Measurements from ENCODE around the gene ARHGEF12.

ARHGEF12 gene

DNA sequence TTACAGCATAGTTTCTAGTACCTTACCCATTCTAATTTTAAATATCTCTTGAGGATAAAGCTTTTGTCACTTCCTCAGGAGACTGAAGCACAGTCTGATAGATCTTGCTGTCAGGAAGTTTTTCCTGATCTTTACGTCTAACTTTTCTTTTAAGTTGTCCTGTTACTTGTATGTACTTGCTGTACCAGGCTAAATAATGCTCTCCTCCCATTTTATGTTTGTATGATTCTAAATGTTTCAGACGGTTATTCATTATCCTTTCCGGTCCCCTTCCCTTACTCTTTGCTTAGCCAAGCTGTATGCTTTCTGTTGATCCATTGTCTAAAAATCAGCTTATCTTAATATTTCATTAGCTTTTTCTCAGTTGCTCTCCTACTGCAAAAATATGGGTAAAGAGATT is 6.0 kb downstream of the ARHGEF12 start:
- Mint-ChIP-seq H3K9me3 (no peaks in the 10 kb centered on the region), H3K4me3 (no peak overlapping the region), H3K4me1 (peaks cover 28% of the 10 kb centered on the region), H3K36me3 (peaks cover 2% of the 10 kb centered on the region), H3K27me3 (peaks cover 63% of the 10 kb centered on the region), H3K27ac (no peak overlapping the region)
- CTCF ChIA-PET: no interaction called here
- no peak for DNase-seq

DNA sequence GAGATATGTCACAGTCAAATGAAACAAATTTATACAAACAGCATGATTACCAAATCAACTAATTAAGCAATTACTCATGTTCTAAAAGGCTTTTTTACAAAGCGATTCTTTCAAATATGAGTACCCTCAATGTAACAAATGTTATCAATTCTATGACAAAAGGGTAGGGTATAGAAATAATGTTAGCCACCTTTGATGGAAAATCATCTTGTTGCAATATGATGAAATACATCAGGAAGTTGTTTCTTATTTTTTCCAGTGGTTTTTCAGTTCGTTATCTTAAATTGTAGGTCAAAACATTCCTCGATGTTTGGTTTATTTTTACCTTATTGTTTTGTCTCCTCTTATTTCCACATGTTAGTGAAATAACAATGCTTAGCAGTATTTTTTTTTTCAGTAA is 6.5 kb downstream of the ARHGEF12 start:
- Mint-ChIP-seq H3K36me3 (no peaks in the 10 kb centered on the region), H3K9me3 (no peaks in the 10 kb centered on the region), H3K4me3 (no peak overlapping the region), H3K4me1 (peaks cover 26% of the 10 kb centered on the region), H3K27me3 (peaks cover 63% of the 10 kb centered on the region), H3K27ac (no peak overlapping the region)
- CTCF ChIA-PET: no interaction called here
- DNase-seq: no peak

DNA sequence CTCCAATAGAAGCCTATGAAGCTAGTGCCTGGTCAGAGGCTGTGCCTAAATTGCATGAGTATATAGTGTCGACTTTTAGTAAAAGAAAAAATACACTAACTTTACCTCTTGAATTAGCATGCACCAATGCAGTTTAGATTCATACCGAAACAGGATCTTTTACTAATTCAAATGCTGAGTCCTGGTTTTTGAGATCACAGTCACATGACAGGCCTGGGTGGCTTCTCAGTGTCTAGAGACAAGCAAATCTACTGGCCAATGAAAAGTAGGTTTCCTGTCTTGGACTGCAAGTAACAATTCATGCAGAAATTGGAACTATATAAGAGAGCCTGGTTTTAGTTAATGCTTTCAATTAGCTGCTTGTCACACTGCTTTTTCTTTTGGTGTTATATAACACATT is 7.2 kb downstream of the ARHGEF12 start:
- no peaks in the 10 kb centered on the region for H3K36me3 Mint-ChIP-seq
- peaks cover 61% of the 10 kb centered on the region for H3K27me3 Mint-ChIP-seq
- CTCF ChIA-PET: no interaction called here
- H3K27ac Mint-ChIP-seq: no peak overlapping the region
- H3K4me1 Mint-ChIP-seq: peaks cover 24% of the 10 kb centered on the region
- H3K9me3 Mint-ChIP-seq: no peaks in the 10 kb centered on the region
- no peak for DNase-seq
- H3K4me3 Mint-ChIP-seq: no peak overlapping the region

DNA sequence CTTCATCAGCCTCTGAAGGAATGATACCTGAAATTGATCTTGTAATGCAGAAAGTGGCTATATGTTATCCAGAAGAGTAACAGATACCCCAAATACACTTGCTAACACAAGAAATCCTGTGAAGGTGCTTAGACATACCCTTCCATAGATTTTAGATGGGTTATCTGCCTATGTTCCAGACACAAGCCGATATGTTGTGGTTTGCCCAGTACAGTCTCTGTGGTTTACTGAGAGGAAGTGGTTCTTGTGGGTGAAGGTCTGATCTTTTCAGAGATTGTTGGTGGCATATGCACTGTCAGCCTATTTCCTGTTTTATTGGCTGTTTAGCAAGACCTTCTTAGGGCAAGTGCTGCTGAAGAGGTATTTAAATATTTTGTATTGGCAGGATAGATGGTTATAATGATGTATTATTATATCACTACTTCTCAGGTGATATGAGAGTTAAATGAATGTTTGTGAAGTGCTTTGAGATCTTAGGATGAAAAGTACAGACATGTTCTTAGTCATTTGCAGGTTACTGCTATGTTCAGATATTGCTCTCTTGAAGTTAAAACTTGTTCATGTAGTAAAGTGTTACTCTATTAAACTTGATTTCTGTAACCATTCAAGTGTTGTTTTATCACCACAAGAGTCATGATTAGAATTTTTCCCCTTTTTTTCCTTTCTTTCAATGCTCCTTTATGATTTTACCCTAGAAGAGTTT is 8.2 kb downstream of the ARHGEF12 start:
- DNase-seq: peak; percentile 66
- Mint-ChIP-seq H3K27me3 (peaks cover 58% of the 10 kb centered on the region), H3K36me3 (no peaks in the 10 kb centered on the region), H3K4me3 (peak overlapping the region; percentile 37), H3K9me3 (no peaks in the 10 kb centered on the region), H3K4me1 (peaks cover 24% of the 10 kb centered on the region), H3K27ac (peak overlapping the region; percentile 72)
- CTCF ChIA-PET: interaction anchor here (1.0 kb wide), 1 partner anchor 9 kb away, joined by 3 read pairs; no protein-coding TSS in a partner anchor

DNA sequence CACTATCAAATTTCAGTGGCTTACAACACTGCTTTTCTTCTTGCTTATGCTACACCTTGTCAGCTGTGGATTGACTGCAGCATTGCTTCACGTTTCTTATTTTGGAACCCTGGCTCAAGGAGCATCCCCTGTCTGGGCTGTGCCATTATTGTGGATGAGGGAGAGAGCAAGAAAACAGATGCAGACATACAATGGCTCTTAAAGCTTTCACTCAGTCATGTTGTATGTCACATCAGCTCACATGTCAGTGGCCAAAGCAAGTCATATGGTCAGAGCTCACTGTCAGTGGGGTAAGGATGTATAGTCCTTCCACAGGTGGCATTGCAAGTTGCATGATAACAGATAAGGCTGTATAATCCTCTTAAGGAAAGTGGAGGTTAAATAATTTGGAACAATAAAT is 10.0 kb downstream of the ARHGEF12 start:
- H3K36me3 Mint-ChIP-seq: no peaks in the 10 kb centered on the region
- no peak overlapping the region for H3K27ac Mint-ChIP-seq
- DNase-seq: no peak
- CTCF ChIA-PET: no interaction called here
- no peaks in the 10 kb centered on the region for H3K9me3 Mint-ChIP-seq
- no peak overlapping the region for H3K4me3 Mint-ChIP-seq
- H3K27me3 Mint-ChIP-seq: peaks cover 58% of the 10 kb centered on the region
- H3K4me1 Mint-ChIP-seq: peaks cover 18% of the 10 kb centered on the region

DNA sequence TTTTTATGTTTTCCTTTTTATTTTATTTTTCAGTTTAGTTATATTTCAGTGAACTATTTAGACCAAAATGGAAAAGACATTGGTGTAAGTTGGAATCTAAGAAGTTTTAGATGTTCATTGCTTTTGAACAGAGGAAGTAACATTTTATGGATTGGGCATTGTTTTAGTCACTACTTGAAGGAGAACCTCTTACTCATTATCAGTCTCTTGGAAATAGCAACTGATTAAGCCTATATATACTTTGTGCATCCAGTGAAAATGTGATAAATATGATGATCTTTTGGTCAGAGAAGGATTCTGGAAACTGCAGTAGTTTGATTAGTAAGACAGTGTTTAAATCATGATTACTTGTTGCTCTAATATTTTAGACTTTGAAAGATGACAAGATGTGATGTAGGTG is 14.4 kb downstream of the ARHGEF12 start:
- Mint-ChIP-seq H3K27me3 (peaks cover 66% of the 10 kb centered on the region), H3K4me1 (no peaks in the 10 kb centered on the region), H3K27ac (no peak overlapping the region), H3K9me3 (no peaks in the 10 kb centered on the region), H3K4me3 (no peak overlapping the region), H3K36me3 (no peaks in the 10 kb centered on the region)
- DNase-seq: no peak
- CTCF ChIA-PET: no interaction called here

DNA sequence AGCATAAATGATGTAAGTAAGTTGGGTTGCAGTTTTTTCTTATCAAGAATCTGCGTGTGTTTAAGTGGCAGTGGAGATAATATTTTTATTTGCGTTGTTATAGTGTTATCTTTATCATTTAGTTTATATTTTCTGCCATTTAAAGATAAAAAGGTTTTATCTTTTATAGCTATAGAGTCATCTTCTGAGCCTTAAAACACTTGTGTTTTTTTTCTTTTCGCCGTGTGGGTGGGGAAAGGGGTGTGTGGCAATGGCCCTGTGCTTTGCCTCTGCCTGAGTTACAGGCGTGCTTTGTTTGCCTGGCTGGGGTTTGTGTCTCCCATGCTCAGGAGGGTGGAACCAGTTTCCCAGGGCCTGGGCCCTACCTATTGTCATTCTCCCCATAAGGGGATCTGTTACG is 16.2 kb downstream of the ARHGEF12 start:
- CTCF ChIA-PET: no interaction called here
- DNase-seq: no peak

DNA sequence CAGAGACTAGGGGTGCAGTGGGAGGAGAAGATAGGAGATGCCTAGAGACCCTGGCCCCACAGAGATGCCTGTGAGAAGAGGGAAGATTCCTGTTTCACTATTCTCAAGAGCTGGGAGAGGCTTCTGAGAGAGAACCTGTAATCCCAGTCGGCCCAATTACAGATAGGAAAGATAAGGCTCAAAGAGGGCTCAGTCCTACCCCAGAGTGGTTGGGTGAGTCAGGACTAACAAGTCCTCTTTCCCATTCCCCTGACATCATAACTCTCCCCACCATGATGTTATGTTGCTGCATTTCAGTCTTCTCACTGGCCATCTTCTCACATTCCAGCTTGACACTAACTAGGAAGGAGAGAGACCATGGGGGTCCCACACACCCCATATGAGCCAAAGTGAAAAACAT is 17.9 kb downstream of the ARHGEF12 start:
- H3K27me3 Mint-ChIP-seq: peaks cover 64% of the 10 kb centered on the region
- no peak overlapping the region for H3K4me3 Mint-ChIP-seq
- H3K27ac Mint-ChIP-seq: no peak overlapping the region
- CTCF ChIA-PET: no interaction called here
- H3K36me3 Mint-ChIP-seq: no peaks in the 10 kb centered on the region
- DNase-seq: no peak
- H3K4me1 Mint-ChIP-seq: no peaks in the 10 kb centered on the region
- H3K9me3 Mint-ChIP-seq: no peaks in the 10 kb centered on the region

More for the DNA sequence above, 16.2 kb downstream of the ARHGEF12 start:
- Mint-ChIP-seq H3K4me3 (no peak overlapping the region), H3K27me3 (peaks cover 66% of the 10 kb centered on the region), H3K36me3 (no peaks in the 10 kb centered on the region), H3K27ac (no peak overlapping the region), H3K4me1 (no peaks in the 10 kb centered on the region), H3K9me3 (no peaks in the 10 kb centered on the region)

DNA sequence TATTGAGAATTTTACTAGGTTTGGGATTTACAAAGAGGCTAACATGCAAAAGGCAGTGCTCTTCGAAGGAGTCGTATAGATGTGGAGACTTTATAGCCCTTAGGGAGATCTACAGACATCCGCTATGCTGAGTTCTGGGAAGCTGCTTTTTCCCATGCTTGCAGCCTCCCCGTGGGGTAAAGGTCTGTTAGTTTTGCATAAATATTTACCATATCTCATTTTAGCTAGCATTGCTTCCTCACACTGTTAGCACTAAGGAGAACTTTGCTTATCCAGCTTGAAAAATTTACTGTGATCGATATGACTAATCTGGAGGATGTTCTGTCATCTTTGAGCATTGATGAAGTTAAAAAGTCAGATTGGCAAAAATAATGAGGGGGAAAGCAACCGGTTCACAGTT is 18.6 kb downstream of the ARHGEF12 start:
- Mint-ChIP-seq H3K4me3 (no peak overlapping the region), H3K9me3 (no peaks in the 10 kb centered on the region), H3K27me3 (peaks cover 60% of the 10 kb centered on the region), H3K36me3 (no peaks in the 10 kb centered on the region), H3K4me1 (no peaks in the 10 kb centered on the region), H3K27ac (no peak overlapping the region)
- CTCF ChIA-PET: interaction anchor here (1.0 kb wide), 1 partner anchor 19 kb away, joined by 3 read pairs; no protein-coding TSS in a partner anchor
- no peak for DNase-seq

DNA sequence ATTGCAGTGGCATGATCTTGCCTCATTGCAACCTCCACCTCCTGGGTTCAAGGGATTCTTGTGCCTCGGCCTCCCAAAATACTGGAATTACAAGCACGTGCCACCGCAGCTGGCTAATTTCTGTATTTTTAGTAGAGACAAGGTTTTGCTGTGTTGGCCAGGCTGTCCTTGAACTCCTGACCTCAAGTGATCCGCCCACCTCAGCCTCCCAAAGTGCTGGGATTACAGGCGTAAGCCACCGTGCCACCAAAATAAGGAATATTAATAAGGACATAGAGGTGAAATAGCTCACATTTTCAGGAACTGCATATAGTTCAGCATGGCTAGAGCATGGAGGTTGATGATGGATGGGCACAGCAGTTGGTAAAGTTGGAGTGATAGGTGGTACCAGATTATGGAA is 21.4 kb downstream of the ARHGEF12 start:
- Mint-ChIP-seq H3K27me3 (peaks cover 39% of the 10 kb centered on the region), H3K4me3 (no peak overlapping the region), H3K4me1 (no peaks in the 10 kb centered on the region), H3K36me3 (no peaks in the 10 kb centered on the region), H3K9me3 (no peaks in the 10 kb centered on the region), H3K27ac (no peak overlapping the region)
- CTCF ChIA-PET: no interaction called here
- no peak for DNase-seq

DNA sequence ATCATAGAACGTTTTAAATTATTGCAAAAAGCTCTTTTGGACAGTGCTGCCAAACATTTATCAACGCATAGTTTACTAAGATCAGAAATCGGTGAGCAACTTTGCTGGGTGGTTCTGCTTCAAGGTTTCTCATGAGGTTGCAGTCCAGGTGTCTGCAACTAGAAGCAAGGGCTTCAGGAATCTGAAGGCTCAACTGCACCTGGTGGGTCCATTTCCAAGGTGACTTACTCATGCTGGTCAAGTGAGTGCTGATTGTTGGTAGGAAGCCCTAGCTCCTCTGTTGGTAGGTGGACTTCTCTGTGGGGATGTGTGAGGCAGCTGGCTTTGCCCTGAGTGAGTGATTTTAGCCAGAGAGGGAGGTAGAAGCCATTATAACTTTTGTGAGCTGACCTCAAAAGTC is 22.5 kb downstream of the ARHGEF12 start:
- Mint-ChIP-seq H3K27ac (no peak overlapping the region), H3K36me3 (no peaks in the 10 kb centered on the region), H3K4me1 (no peaks in the 10 kb centered on the region), H3K4me3 (no peak overlapping the region), H3K9me3 (no peaks in the 10 kb centered on the region), H3K27me3 (peaks cover 32% of the 10 kb centered on the region)
- no peak for DNase-seq
- CTCF ChIA-PET: no interaction called here

DNA sequence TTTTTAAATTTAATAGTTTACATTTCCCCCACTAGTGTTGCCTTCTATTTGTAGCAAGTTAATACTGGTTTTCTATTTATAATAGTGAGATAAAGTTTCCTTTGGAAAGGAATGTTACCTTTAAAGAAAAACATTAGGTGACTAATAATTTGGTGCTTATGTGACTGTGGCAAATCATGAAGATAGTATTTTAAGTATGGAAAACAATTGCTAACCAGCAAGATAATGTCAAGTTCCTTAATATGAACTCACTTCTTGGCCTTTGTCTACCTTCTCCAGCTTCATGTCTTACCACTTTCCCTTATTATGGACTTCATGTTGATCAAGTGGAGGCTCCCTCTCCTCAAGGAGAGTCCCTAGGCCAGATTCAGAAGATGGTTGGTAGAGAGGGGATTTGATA is 27.2 kb downstream of the ARHGEF12 start:
- no peak for DNase-seq
- CTCF ChIA-PET: interaction anchor here (0.8 kb wide), 1 partner anchor 14 kb away, joined by 3 read pairs; no protein-coding TSS in a partner anchor
- Mint-ChIP-seq H3K27ac (no peak overlapping the region), H3K9me3 (no peaks in the 10 kb centered on the region), H3K36me3 (no peaks in the 10 kb centered on the region), H3K27me3 (peaks cover 25% of the 10 kb centered on the region), H3K4me3 (no peak overlapping the region), H3K4me1 (no peaks in the 10 kb centered on the region)

DNA sequence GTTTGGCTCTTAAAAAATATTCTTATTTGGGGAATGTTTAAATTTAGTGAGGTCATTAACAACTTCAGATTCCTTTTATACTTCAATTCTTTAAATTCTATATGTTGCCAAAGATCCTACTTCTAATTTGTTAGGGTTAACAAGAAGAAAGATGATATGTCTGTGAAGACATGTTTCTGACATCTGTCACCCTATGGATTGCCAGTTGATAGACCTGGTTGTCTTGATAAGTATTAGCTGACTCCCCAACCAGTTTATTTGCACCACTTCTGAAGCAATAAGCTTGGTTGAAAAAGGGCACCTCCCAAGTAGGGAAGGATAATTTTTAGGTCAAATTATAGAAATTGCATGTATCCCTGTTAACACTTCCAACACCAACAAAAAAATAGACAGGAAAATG is 29.3 kb downstream of the ARHGEF12 start:
- H3K4me3 Mint-ChIP-seq: no peak overlapping the region
- CTCF ChIA-PET: no interaction called here
- no peaks in the 10 kb centered on the region for H3K9me3 Mint-ChIP-seq
- peaks cover 25% of the 10 kb centered on the region for H3K27me3 Mint-ChIP-seq
- DNase-seq: no peak
- no peaks in the 10 kb centered on the region for H3K36me3 Mint-ChIP-seq
- H3K4me1 Mint-ChIP-seq: no peaks in the 10 kb centered on the region
- H3K27ac Mint-ChIP-seq: no peak overlapping the region

DNA sequence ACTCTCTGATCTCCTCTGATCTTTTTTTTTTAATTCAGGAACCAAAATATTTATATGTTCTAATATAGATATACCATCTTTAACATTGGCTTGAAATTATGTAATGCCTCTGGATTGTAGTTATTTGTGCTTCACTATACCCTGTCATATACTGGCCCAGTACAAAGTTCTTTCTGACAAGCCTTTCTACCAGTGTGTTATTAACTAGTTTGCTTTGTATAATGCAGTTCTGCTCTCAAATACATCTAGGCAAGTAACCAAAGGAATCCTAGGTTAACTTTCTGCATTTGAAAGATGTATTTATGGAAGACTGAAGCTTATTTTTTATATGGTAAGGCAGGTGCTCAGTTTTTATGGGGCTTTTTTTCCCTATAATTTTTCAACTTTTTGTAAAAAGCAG is 36.1 kb downstream of the ARHGEF12 start:
- H3K9me3 Mint-ChIP-seq: no peaks in the 10 kb centered on the region
- no peak overlapping the region for H3K27ac Mint-ChIP-seq
- DNase-seq: no peak
- H3K36me3 Mint-ChIP-seq: no peaks in the 10 kb centered on the region
- no peak overlapping the region for H3K4me3 Mint-ChIP-seq
- H3K27me3 Mint-ChIP-seq: peaks cover 18% of the 10 kb centered on the region
- CTCF ChIA-PET: no interaction called here
- no peaks in the 10 kb centered on the region for H3K4me1 Mint-ChIP-seq

DNA sequence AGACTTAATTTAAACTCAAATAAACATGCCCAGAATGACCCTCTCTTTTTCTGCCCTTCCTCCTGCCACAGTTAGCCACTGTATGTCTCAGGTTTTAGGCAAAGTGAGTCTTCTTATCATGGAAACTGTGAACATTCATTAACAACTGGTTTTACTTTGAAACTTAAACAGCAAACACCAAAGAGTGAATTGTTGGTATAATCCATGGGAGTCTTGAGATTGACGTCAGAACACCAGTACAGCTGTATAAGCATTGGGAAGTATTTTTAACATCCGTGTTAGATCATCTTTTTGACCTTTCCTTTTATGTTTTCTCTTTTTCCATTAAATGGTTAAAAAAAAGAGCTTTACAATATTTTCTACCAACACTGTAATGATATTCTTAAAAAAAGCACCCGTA is 38.9 kb downstream of the ARHGEF12 start:
- H3K4me1 Mint-ChIP-seq: no peaks in the 10 kb centered on the region
- peaks cover 11% of the 10 kb centered on the region for H3K27me3 Mint-ChIP-seq
- no peaks in the 10 kb centered on the region for H3K9me3 Mint-ChIP-seq
- H3K4me3 Mint-ChIP-seq: no peak overlapping the region
- no peaks in the 10 kb centered on the region for H3K36me3 Mint-ChIP-seq
- CTCF ChIA-PET: interaction anchor here (0.6 kb wide), 1 partner anchor 237 kb away, joined by 3 read pairs; no protein-coding TSS in a partner anchor
- no peak overlapping the region for H3K27ac Mint-ChIP-seq
- no peak for DNase-seq
